Common myeloid progenitor, CD34-positive (primary cell): ENCODE measurements around the gene DNAH17.
A peak's percentile ranks its signal among the peaks of the same experiment; 100 is the strongest.

ENCODE experiments used
- CTCF ChIA-PET: fragments of 350-600 bp; sonication (Branson Sonifier 250); formaldehyde crosslinking; loops from one replicate; lab custom pipeline; 2021; ENCODE audit warnings: antibody characterized with exemption; lab: Charles Lee
- POLR2A ChIA-PET: fragments of 350-600 bp; sonication (Branson Sonifier 250); formaldehyde crosslinking; loops from one replicate; lab custom pipeline; 2021; ENCODE audit warnings: antibody characterized with exemption; lab: Charles Lee
- DNase-seq, 3 donors: peaks; one replicate each; pipeline versions ENCODE4 v3.0.0 to v3.0.0-alpha.2; 2013
- H3K27ac ChIP-seq, 2 experiments: 1 replicate in 1 of 2; 2 replicates in 1 of 2; pipeline ENCODE4 v1.7.0; 2013; ENCODE audit warnings: inconsistent platforms in 2 of 2, low read length in 2 of 2, mild to moderate bottlenecking in 2 of 2, low read depth in 1 of 2, moderate library complexity in 1 of 2; ENCODE audit not compliant: severe bottlenecking in 2 of 2, insufficient read depth in 1 of 2, poor library complexity in 1 of 2
- H3K27me3 ChIP-seq, 5 experiments: replicated peaks in 2 of 5; 1 replicate in 3 of 5; 2 replicates in 2 of 5; pipeline versions ENCODE4 v1.6.1 to v1.7.0; 2013; ENCODE audit warnings: low read length in 4 of 5, mild to moderate bottlenecking in 2 of 5, moderate library complexity in 2 of 5, inconsistent platforms in 1 of 5; ENCODE audit not compliant: insufficient read depth in 5 of 5, control insufficient read depth in 4 of 5
- H3K36me3 ChIP-seq, 4 experiments: 1 replicate in 2 of 4; 2 replicates in 2 of 4; pipeline versions ENCODE4 v1.6.1 to v1.7.0; 2013; ENCODE audit warnings: low read length in 3 of 4, control low read depth in 1 of 4, mild to moderate bottlenecking in 1 of 4; ENCODE audit not compliant: control insufficient read depth in 4 of 4, insufficient read depth in 4 of 4
- H3K4me1 ChIP-seq, 4 experiments: 1 replicate in 3 of 4; 2 replicates in 1 of 4; pipeline versions ENCODE4 v1.6.1 to v1.7.1; 2013; ENCODE audit warnings: low read length in 3 of 4, mild to moderate bottlenecking in 3 of 4, control low read depth in 1 of 4, inconsistent platforms in 1 of 4, moderate library complexity in 1 of 4; ENCODE audit not compliant: control insufficient read depth in 4 of 4, insufficient read depth in 4 of 4; ENCODE audit errors: control extremely low read depth in 1 of 4
- H3K4me3 ChIP-seq, 7 experiments: 1 replicate in 4 of 7; 2 replicates in 3 of 7; pipeline versions ENCODE4 v1.5.1 to v1.7.0; 2013; ENCODE audit warnings: mild to moderate bottlenecking in 7 of 7, low read length in 6 of 7, moderate library complexity in 6 of 7, inconsistent platforms in 2 of 7, low read depth in 2 of 7, control low read depth in 1 of 7; ENCODE audit not compliant: insufficient read depth in 4 of 7, control insufficient read depth in 1 of 7; ENCODE audit errors: extremely low read depth in 1 of 7
- H3K9me3 ChIP-seq, 5 experiments: 1 replicate in 4 of 5; 2 replicates in 1 of 5; pipeline versions ENCODE4 v1.6.1 to v1.7.1; 2013; ENCODE audit warnings: low read length in 4 of 5, mild to moderate bottlenecking in 2 of 5, inconsistent platforms in 1 of 5, low read depth in 1 of 5, moderate library complexity in 1 of 5; ENCODE audit not compliant: control insufficient read depth in 4 of 5, insufficient read depth in 2 of 5; ENCODE audit errors: control extremely low read depth in 1 of 5
- WGBS: methylation state at CpG from one replicate; pipeline ENCODE4 v1.1.5; 2013; ENCODE audit not compliant: insufficient coverage; 5-methylcytosine and 5-hydroxymethylcytosine counted together

Gene DNAH17

DNA sequence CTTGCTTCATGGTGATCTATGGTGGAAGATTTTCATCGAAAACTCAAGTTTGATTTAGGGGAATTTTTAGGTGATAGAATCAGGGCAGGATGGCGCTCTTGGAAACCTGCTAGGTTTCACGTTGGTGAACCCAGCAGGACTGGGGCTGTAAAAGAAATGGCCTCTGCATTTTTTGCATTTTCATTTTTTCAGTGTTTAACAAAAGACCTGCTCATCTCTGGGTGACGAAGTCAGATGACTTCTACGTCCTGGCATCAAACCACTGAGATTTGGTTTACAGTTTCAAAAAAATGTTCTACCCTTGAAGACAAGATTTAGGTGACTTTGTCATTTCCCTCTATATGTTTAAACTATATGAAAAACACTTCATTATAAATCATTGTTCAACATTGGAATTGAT lies 196.8 kb downstream of the DNAH17 start:
- Histone ChIP-seq H3K4me1 (peaks cover 32 to 77% (median 73%) of the 10 kb centered on the region in 4 experiments), H3K4me3 (peak overlapping the region in 3 of 7 experiments; percentile 17 to 23 (median 22)), H3K36me3 (no peaks in the 10 kb centered on the region), H3K27me3 (no peaks in the 10 kb centered on the region), H3K27ac (peak overlapping the region in 1 of 2 experiments; percentile 78), H3K9me3 (no peaks in the 10 kb centered on the region)
- 95% methylated on average over 5 of the region's 5 CpGs for WGBS
- DNase-seq = no peak
- ChIA-PET POLR2A (interaction anchor here (0.7 kb wide), 1 partner anchor 19 kb away, joined by 3 read pairs; no protein-coding TSS in a partner anchor), CTCF (no interaction called here)

DNA sequence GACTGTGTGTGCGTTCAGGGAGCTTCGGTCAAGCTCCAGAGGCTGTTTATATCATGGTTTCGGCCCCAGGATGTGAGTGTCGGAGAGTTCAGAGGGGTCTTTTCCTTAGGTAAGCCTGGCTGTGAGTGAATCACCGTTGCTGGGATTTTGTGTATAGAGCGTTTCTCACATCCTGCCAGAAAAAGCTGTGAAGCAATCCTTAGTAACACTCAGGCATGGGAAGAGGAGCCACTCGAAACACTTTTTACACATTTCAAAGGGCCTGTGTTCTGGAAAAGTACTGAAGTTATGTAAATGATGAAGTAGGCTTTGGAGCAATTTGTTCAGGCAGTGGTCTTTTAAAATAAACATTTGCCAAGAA lies 198.1 kb downstream of the DNAH17 start:
- Histone ChIP-seq H3K4me1 (peaks cover 26 to 73% (median 61%) of the 10 kb centered on the region in 4 experiments), H3K9me3 (no peaks in the 10 kb centered on the region), H3K4me3 (peak overlapping the region; percentile 85 to 100 (median 95)), H3K36me3 (no peaks in the 10 kb centered on the region), H3K27ac (peak overlapping the region; percentile 75 to 86), H3K27me3 (no peaks in the 10 kb centered on the region)
- ChIA-PET POLR2A (interaction anchor here (1.3 to 1.6 kb wide), 2 partner anchors 19 to 38 kb away, joined by 4 to 6 read pairs; partner anchors contain the start of gene SOCS3), CTCF (interaction anchor here (0.8 to 2.0 kb wide), 4 partner anchors 17 to 41 kb away, joined by 3 to 5 read pairs (median 3); no protein-coding TSS in a partner anchor)
- WGBS = 8% methylated on average over 5 of the region's 7 CpGs
- DNase-seq = no peak

DNA sequence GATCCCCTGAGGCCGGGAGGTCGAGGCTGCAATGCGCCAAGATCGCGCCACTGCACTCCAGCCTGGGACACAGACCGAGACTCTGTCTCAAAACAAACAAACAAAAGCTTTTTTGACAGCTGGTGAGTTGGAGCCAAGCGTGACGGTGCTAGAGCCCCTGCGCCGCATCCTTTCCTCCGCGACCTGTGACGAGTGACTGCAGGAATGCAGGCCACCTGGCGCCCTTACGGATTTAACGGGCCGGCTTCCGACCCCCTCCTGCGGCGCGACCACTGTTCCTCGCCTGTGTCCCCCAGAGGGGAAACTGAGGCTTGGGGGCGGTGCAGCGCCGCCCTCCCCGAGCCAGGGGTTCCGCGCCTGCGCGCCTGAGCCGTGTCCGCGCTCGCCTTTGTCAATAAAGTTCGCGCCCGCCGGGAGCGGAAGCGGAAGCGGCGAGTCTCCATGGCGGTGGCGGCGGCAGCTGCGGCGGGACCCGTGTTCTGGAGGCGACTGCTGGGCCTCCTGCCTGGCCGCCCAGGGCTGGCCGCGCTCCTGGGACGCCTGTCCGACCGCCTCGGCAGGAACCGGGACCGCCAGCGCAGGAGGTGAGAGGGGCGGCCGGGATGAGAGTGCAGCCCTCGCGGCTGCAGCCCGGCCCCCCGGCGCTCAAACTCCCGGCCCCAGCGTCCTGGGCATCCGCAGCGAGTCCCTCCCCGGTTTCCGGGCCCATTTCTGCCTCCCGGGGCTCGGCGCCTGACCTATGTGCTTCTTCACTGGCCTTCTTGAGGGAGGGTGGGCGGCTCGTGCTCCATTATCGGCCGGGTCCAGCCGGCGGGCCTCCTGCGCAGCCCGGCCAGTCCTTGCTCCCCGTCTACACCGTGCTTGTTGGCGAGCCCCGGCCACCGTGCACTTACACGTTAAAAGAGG lies 198.7 kb downstream of the DNAH17 start, which contains the start of gene PGS1:
Gene PGS1 (plus strand): TSS at position 425 of the 906 bp plus-strand sequence. CDS start 17 bp downstream, at position 442.
- no peaks in the 10 kb centered on the region for H3K9me3 ChIP-seq
- POLR2A ChIA-PET = interaction anchor here (1.3 to 1.6 kb wide), 2 partner anchors 18 to 38 kb away, joined by 4 to 6 read pairs; partner anchors contain the start of gene SOCS3
- peak; percentile 70 to 88 (median 84) for DNase-seq
- under 1% methylated on average over 79 of the region's 89 CpGs for WGBS
- CTCF ChIA-PET = interaction anchor here (0.6 to 2.0 kb wide), 8 partner anchors 9 to 90 kb away, joined by 3 to 5 read pairs (median 3); no protein-coding TSS in a partner anchor
- peaks cover 22 to 67% (median 55%) of the 10 kb centered on the region in 4 experiments for H3K4me1 ChIP-seq
- no peaks in the 10 kb centered on the region for H3K36me3 ChIP-seq
- no peaks in the 10 kb centered on the region for H3K27me3 ChIP-seq
- peak within 1 kb of the TSS; percentile 75 to 86 for H3K27ac ChIP-seq
- H3K4me3 ChIP-seq = peak within 1 kb of the TSS; percentile 85 to 100 (median 95)

DNA sequence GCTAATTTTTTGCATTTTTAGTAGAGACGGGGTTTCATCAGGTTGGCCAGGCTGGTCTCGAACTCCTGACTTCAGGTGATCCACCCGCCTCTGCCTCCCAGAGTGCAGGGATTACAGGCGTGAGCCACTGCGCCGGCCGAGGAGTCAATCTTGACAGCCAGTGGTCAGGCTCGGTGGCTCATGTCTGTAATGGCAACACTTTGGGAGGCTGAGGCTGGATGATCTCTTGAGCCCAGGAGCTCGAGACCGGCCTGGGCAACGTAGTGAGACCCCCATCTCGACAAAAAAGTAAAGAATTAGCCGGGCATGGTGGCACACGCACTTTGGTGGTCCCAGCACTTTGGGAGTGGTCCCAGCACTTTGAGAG lies 199.4 kb downstream of the DNAH17 start:
- H3K4me1 ChIP-seq = peaks cover 20 to 61% (median 48%) of the 10 kb centered on the region in 4 experiments
- no peaks in the 10 kb centered on the region for H3K27me3 ChIP-seq
- no peaks in the 10 kb centered on the region for H3K36me3 ChIP-seq
- H3K27ac ChIP-seq = peak overlapping the region in 1 of 2 experiments; percentile 86
- 66% methylated on average over 14 of the region's 14 CpGs for WGBS
- DNase-seq = no peak
- H3K9me3 ChIP-seq = no peaks in the 10 kb centered on the region
- ChIA-PET CTCF (interaction anchor here (0.6 to 2.0 kb wide), 5 partner anchors 10 to 89 kb away, joined by 3 to 5 read pairs (median 3); no protein-coding TSS in a partner anchor), POLR2A (interaction anchor here (1.6 kb wide), 1 partner anchor 17 kb away, joined by 6 read pairs; the partner anchor contains the start of gene SOCS3)
- H3K4me3 ChIP-seq = peak overlapping the region; percentile 85 to 100 (median 95)

DNA sequence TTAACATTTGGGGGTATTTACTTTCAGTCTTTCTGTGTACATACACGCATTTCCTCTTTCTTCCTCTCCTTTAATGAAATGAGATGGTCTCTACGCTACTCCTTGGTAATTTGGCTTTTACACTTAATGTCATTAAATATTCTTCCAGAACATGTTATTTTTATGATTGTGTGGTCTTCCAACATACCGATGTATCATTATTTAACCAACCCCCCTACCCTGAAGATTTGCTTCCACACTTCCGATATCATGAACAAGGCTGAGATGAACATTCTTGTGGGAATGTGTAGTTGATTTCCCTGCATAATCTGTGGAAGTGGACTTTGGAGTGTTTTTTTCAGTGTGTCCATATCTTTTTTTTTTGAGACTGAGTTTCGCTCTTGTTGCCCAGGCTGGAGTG lies 201.0 kb downstream of the DNAH17 start:
- POLR2A ChIA-PET = no interaction called here
- Histone ChIP-seq H3K27ac (no peak overlapping the region), H3K27me3 (no peaks in the 10 kb centered on the region), H3K9me3 (no peaks in the 10 kb centered on the region), H3K4me1 (peaks cover 11 to 45% (median 32%) of the 10 kb centered on the region in 4 experiments), H3K4me3 (no peak overlapping the region), H3K36me3 (no peaks in the 10 kb centered on the region)
- CTCF ChIA-PET = no interaction called here
- DNase-seq = no peak
- WGBS = 100% methylated on average over 2 of the region's 5 CpGs

DNA sequence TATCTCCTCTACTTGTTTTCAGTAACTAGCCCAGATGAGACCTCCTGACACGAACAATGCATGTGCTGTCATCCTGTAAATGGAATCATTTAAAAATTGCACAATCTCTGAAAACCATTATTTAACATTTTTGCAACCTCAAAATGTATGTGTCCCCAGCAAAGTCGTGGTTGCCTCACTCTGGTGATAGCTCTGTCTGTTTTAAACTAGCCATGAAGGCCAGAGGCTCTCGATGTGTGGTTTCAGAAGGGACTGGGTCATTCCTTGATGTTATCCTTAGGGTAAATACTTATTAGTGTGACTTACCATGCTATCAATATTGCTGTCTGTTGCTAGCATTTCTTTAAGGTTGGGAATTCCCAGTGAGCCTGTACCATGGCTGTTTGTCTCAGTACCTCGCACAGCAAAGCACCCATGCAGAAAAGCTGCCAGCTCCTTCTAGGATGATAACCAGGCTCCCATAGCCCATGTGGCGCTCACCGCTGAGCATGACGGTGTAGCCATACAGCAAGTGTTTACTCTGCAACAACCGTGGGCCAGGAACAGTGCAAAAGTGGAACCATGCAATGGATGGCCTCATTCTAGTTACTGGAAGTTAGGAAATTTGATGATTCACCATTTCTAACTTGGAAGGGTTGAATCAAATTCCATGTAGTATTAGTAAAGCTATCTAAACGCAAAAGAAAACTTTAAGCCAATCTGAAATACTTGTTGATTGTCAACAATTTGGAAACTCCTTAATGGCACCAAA lies 201.6 kb downstream of the DNAH17 start:
- Histone ChIP-seq H3K36me3 (no peaks in the 10 kb centered on the region), H3K4me1 (peaks cover 7 to 40% (median 27%) of the 10 kb centered on the region in 4 experiments), H3K9me3 (no peaks in the 10 kb centered on the region), H3K4me3 (no peak overlapping the region), H3K27me3 (no peaks in the 10 kb centered on the region), H3K27ac (no peak overlapping the region)
- CTCF ChIA-PET = interaction anchor here (1.2 kb wide), 1 partner anchor 10 kb away, joined by 3 read pairs; no protein-coding TSS in a partner anchor
- WGBS = 85% methylated on average over 8 of the region's 9 CpGs
- DNase-seq = no peak
- POLR2A ChIA-PET = no interaction called here
